PC-9 (cell line): ENCODE data around the gene ERBB4. TPM values are rescaled to one million over a fixed set of nuclear protein-coding genes. Genes with fewer than 3 reads are reported as not detected.

Experiments
- BruUV-seq: library from RNA; stranded (reverse); fragments of 400-500 nt; replicated peaks from 2 replicates; lab custom pipeline; 2021; lab: Mats Ljungman, UMichigan
- CTCF ChIA-PET: fragments of 300-600 bp; sonication (Branson Sonifier 250); formaldehyde crosslinking; loops from one replicate; lab custom pipeline; 2022; ENCODE audit warnings: antibody characterized with exemption; lab: Charles Lee
- POLR2A ChIA-PET: fragments of 300-600 bp; sonication (Branson Sonifier 250); formaldehyde crosslinking; loops from one replicate; lab custom pipeline; 2022; ENCODE audit warnings: antibody characterized with exemption; ENCODE audit not compliant: unreplicated experiment; lab: Charles Lee
- DNase-seq, 2 experiments: peaks; one replicate each; pipeline versions ENCODE4 v3.0.0 to v3.0.0-alpha.2; 2015 to 2022; ENCODE audit warnings: mixed read lengths in 1 of 2
- H2AFZ ChIP-seq: fragments of 200-600 bp; sonication (generic); 2 replicates; pipeline ENCODE4 v1.8.1; 2017; ENCODE audit warnings: antibody characterized with exemption
- H3F3A ChIP-seq: fragments of 200-600 bp; sonication (generic); 2 replicates; pipeline ENCODE4 v1.8.1; 2017; ENCODE audit warnings: antibody characterized with exemption, mild to moderate bottlenecking, low read depth; ENCODE audit not compliant: insufficient read depth
- H3K27ac ChIP-seq: fragments of 200-600 bp; sonication (generic); 2 replicates; pipeline ENCODE4 v1.6.1; 2016; ENCODE audit warnings: mixed run types
- H3K27me3 ChIP-seq: fragments of 200-600 bp; sonication (generic); 2 replicates; pipeline ENCODE4 v1.6.1; 2016; ENCODE audit warnings: low read depth, mixed run types; ENCODE audit not compliant: insufficient read depth
- H3K36me3 ChIP-seq: fragments of 200-600 bp; sonication (generic); 2 replicates; pipeline ENCODE4 v1.6.1; 2016; ENCODE audit warnings: low read depth, mixed run types
- H3K4me1 ChIP-seq: fragments of 200-600 bp; sonication (generic); replicated peaks from 2 replicates; pipeline ENCODE4 v1.6.1; 2016; ENCODE audit warnings: mixed run types; ENCODE audit not compliant: insufficient read depth
- H3K4me2 ChIP-seq: fragments of 200-600 bp; sonication (generic); 2 replicates; pipeline ENCODE4 v1.6.1; 2017; ENCODE audit warnings: mixed run types
- H3K4me3 ChIP-seq: fragments of 200-600 bp; sonication (generic); 2 replicates; pipeline ENCODE4 v1.6.1; 2016; ENCODE audit warnings: mixed run types
- H3K79me2 ChIP-seq: fragments of 200-600 bp; sonication (generic); 2 replicates; pipeline ENCODE4 v1.6.1; 2017; ENCODE audit warnings: low read depth, mixed run types
- H3K9me2 ChIP-seq: fragments of 200-600 bp; sonication (generic); 2 replicates; pipeline ENCODE4 v1.8.1; 2017; ENCODE audit warnings: mild to moderate bottlenecking; ENCODE audit not compliant: insufficient read depth
- H3K9me3 ChIP-seq: fragments of 200-600 bp; sonication (generic); 2 replicates; pipeline ENCODE4 v1.8.1; 2016; ENCODE audit warnings: low read depth; ENCODE audit not compliant: insufficient read depth
- H4K20me1 ChIP-seq: fragments of 200-600 bp; sonication (generic); 2 replicates; pipeline ENCODE4 v1.8.1; 2017; ENCODE audit not compliant: insufficient read depth
- CTCF ChIP-seq: fragments of 200-600 bp; sonication (generic); conservative IDR thresholded peaks from 2 replicates; pipeline ENCODE4 v1.6.1; 2017; ENCODE audit warnings: mixed run types, antibody characterized with exemption, mild to moderate bottlenecking, moderate library complexity
- EZH2 ChIP-seq: fragments of 200-600 bp; sonication (generic); IDR thresholded peaks from 2 replicates; pipeline ENCODE4 v1.8.0; 2017; ENCODE audit warnings: antibody characterized with exemption, low read depth
- intact Hi-C: fragments of 100-400 bp; cut with micrococcal nuclease; formaldehyde crosslinking; loops from one replicate; pipeline ENCODE4 v1.10.0; 2022; ENCODE audit not compliant: unreplicated experiment
- total RNA-seq: library from RNA; stranded (reverse); gene quantifications from 2 replicates; pipeline ENCODE4 v1.2.3, GENCODE V29; 2021

ERBB4 gene
- total RNA-seq, 1 experiment from 2014 or later, result not detected

- POLR2A ChIA-PET, result no interaction called here
- no peaks in the 10 kb centered on the region for H3K9me2 ChIP-seq
- H4K20me1 ChIP-seq, result no peaks in the 10 kb centered on the region
- H3K9me3 ChIP-seq, result no peaks in the 10 kb centered on the region
- DNase-seq, result no peak
- H3K4me3 ChIP-seq, result no peak overlapping the region
- CTCF ChIA-PET, result no interaction called here
- no peaks in the 10 kb centered on the region for H3K4me1 ChIP-seq
- no peak for TF ChIP-seq EZH2
- no peak for TF ChIP-seq CTCF
- no peak overlapping the region for H2AFZ ChIP-seq
- no TSS peak for BruUV-seq
- H3K36me3 ChIP-seq, result no peaks in the 10 kb centered on the region
- H3K27me3 ChIP-seq, result no peaks in the 10 kb centered on the region
- no peak overlapping the region for H3K27ac ChIP-seq
- H3K4me2 ChIP-seq, result no peak overlapping the region
- no peaks in the 10 kb centered on the region for H3K79me2 ChIP-seq
- H3F3A ChIP-seq, result no peaks in the 10 kb centered on the region
- intact Hi-C loops, result loop anchor here (2.0 kb wide), 1 partner anchor 54 kb away; no protein-coding TSS in a partner anchor
Observed at GRCh38 chr2:211354481-211354880, 1184.1 kb downstream of the ERBB4 start.

- H3K4me2 ChIP-seq, result no peak overlapping the region
- intact Hi-C loops, result no loop called here
- H4K20me1 ChIP-seq, result no peaks in the 10 kb centered on the region
- no peaks in the 10 kb centered on the region for H3F3A ChIP-seq
- H3K27ac ChIP-seq, result no peak overlapping the region
- no peak overlapping the region for H2AFZ ChIP-seq
- DNase-seq, result peak in 1 of 2 experiments; percentile 5
- H3K27me3 ChIP-seq, result no peaks in the 10 kb centered on the region
- no peaks in the 10 kb centered on the region for H3K4me1 ChIP-seq
- no peaks in the 10 kb centered on the region for H3K36me3 ChIP-seq
- no peaks in the 10 kb centered on the region for H3K9me3 ChIP-seq
- ChIA-PET POLR2A (no interaction called here), CTCF (no interaction called here)
- H3K4me3 ChIP-seq, result no peak overlapping the region
- H3K9me2 ChIP-seq, result no peaks in the 10 kb centered on the region
- no TSS peak for BruUV-seq
- TF ChIP-seq EZH2 (no peak), CTCF (no peak)
- no peaks in the 10 kb centered on the region for H3K79me2 ChIP-seq
Observed at GRCh38 chr2:211351987-211352386, 1186.6 kb downstream of the ERBB4 start.

- no peak for DNase-seq
- H3K4me3 ChIP-seq, result no peak overlapping the region
- intact Hi-C loops, result no loop called here
- no peaks in the 10 kb centered on the region for H3F3A ChIP-seq
- BruUV-seq, result no TSS peak
- no peaks in the 10 kb centered on the region for H3K36me3 ChIP-seq
- H3K79me2 ChIP-seq, result no peaks in the 10 kb centered on the region
- no peak for TF ChIP-seq EZH2
- no peak for TF ChIP-seq CTCF
- no peak overlapping the region for H3K27ac ChIP-seq
- ChIA-PET POLR2A (no interaction called here), CTCF (no interaction called here)
- H4K20me1 ChIP-seq, result no peaks in the 10 kb centered on the region
- H3K9me2 ChIP-seq, result no peaks in the 10 kb centered on the region
- no peaks in the 10 kb centered on the region for H3K9me3 ChIP-seq
- H3K4me2 ChIP-seq, result no peak overlapping the region
- no peak overlapping the region for H2AFZ ChIP-seq
- H3K27me3 ChIP-seq, result no peaks in the 10 kb centered on the region
- H3K4me1 ChIP-seq, result no peaks in the 10 kb centered on the region
Observed at GRCh38 chr2:211349031-211349430, 1189.6 kb downstream of the ERBB4 start.
